NCI-H510A (cell line): ENCODE results near the gene TEX11.
"Not testable (repeated sequence)": the region's sequence is repeated elsewhere in the genome, so short reads cannot be mapped to it uniquely, and the experiment has no call there.

ENCODE experiments used
- DNase-seq: peaks from one replicate; lab custom pipeline; 2025; lab: John Stamatoyannopoulos, UW

The TEX11 gene

DNA sequence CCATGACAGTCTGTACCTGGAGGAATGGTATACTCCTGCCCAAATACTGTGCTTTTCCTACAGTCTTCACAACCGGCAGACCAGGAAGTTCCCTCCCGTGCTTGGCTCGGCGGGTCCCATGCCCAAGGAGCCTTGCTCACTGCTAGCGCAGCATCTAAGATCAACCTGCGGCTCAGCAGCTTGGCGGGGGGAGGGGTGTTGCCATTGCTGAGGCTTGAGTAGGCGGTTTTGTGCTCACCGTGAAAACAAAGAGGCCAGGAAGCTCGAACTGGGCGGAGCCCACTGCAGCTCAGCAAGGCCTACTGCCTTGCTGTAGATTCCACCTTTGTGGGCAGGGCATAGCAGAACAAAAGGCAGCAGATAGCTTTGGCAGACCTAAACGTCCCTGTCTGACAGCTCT is 152.7 kb downstream of the TEX11 start:
- DNase-seq, result no peak

DNA sequence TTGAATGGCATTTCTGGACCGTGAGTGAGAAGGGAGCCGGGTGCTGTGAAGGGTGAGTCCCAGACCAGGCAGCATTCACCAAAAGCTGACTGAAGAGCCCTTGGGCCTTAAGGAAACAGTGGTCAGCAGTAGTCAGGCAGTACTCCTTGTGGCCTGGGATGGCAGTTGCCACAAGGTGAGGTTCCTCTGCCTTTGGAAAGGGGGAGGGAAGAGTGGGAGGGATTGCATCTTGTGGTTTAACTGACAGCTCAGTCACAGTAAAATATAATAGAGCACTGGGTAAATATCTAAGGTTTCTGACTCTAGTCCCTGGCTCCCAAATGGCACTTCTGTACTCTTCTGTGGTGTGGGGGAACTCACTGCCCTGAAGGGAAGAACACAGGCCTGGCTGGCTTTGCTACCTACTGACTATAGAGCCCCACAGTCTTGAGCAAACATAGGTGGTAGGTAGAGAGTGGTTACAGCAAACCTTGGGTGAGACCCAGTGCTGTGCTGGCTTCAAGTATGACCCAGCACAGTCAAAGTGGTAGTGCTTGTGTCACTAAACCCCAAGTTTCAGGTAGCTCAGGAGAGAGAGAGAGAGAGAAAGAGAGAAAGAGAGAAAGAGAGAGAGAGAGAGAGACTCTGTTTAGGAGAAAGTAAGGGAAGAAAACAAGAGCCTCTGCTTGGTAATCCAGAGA is 154.2 kb downstream of the TEX11 start:
- no peak for DNase-seq

DNA sequence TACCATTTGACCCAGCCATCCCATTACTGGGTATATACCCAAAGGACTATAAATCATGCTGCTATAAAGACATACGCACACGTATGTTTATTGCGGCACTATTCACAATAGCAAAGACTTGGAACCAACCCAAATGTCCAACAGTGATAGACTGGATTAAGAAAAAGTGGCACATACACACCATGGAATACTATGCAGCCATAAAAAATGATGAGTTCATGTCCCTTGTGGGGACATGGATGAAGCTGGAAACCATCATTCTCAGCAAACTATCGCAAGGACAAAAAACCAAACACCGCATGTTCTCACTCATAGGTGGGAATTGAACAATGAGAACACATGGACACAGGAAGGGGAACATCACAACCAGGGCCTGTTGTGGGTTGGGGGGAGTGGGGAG is 174.7 kb downstream of the TEX11 start:
- DNase-seq, result not testable (repeated sequence)

DNA sequence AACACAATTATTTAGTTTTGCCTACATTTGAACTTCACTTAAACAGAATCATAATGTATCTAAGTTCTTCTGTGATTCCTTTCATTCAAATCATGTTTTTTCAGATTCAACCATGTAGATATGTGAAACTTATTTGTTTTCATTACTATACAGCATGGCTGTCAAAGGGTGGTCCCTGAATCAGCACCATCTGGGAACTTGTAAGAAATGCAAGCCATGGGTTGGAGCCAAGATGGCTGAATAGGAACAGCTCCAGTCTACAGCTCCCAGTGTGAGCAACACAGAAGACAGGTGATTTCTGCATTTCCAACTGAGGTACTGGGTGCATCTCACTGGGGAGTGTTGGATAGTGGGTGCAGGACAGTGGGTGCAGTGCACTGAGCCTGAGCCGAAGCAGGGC is 180.6 kb downstream of the TEX11 start:
- not testable (repeated sequence) for DNase-seq

DNA sequence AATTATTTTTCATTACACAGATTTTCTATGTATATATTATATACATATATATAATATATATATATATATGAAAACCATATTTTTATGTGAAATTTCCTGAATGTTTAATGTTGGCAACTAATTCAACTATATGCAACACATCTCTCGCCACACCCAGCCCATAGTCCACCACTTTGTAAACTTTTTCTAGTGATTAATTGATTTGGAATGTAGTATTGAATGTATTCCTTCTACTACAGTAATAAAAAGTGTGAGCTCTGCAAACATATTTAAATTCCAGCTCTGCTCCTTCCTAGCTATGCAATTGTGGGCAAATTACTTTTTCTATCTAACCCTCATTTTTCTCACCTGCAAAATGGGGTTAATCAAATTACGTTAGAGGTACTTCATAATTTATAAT is 187.8 kb downstream of the TEX11 start:
- no peak for DNase-seq

DNA sequence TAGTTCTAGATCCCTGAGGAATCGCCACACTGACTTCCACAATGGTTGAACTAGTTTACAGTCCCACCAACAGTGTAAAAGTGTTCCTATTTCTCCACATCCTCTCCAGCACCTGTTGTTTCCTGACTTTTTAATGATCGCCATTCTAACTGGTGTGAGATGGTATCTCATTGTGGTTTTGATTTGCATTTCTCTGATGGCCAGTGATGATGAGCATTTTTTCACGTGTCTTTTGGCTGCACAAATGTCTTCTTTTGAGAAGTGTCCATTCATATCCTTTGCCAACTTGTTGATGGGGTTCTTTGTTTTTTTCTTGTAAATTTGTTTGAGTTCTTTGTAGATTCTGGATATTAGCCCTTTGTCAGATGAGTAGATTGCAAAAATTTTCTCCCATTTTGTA is 197.2 kb downstream of the TEX11 start:
- not testable (repeated sequence) for DNase-seq

DNA sequence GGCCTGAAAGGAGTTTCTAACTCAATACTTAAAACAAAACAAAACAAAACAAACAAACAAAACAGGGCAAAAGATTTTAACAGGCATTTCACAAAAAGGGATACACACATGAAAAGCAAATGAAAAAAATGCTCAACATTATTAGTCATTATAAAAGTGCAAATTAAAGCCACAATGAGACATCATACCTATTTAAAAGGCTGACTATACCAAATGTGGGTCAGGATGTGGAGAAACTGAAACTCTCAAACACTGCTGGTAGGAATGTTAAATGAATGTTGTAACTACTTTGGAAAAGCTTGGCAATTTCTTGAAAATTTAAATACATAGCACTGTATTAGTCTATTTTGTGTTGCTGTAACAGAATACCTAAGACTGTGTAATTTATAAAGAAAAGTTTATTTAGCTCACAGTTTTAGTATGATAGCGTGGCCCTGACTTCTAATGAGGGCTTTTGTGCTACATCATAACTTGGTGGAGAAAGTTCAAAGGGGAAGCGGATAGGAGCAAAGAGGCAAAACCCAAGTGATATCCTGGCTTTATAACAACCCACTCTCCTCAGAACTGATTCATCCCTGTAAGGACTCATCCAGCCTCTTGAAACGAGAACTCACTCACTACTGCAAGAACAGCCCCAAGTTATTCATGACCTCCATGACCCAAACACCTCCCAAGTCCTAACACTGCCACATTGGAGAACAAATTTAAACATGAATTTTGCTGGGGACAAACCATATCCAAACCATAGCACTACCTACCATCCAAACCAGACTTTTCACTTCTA is 214.0 kb downstream of the TEX11 start:
- DNase-seq, result no peak

DNA sequence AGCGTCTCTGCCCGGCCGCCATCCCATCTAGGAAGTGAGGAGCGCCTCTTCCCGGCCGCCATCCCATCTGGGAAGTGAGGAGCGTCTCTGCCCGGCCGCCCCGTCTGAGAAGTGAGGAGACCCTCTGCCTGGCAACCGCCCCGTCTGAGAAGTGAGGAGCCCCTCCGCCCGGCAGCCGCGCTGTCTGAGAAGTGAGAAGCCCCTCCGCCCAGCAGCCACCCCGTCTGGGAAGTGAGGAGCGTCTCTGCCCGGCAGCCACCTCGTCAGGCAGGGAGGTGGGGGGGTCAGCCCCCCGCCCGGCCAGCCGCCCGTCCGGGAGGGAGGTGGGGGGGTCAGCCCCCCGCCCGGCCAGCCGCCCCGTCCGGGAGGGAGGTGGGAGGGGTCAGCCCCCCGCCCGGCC is 229.1 kb downstream of the TEX11 start:
- DNase-seq, result not testable (repeated sequence)

DNA sequence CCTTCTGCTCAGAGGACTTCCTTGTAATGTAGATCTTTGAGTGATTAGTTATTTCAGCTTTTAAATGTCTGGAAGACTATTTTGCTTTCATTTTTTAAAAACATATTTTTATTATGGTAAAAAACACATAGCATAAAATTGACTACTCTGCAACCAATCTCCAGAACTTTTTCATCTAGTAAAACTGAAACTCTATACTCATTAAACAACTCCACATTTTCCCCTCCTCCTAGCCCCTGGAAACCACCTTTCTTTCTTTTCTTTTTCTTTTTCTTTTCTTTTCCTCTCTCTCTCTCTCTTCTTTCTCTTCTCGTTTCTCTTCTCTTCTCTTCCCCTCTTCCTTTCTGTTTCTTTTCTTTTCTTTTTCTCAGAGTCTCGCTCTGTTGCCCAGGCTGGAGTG is 233.2 kb downstream of the TEX11 start:
- no peak for DNase-seq

DNA sequence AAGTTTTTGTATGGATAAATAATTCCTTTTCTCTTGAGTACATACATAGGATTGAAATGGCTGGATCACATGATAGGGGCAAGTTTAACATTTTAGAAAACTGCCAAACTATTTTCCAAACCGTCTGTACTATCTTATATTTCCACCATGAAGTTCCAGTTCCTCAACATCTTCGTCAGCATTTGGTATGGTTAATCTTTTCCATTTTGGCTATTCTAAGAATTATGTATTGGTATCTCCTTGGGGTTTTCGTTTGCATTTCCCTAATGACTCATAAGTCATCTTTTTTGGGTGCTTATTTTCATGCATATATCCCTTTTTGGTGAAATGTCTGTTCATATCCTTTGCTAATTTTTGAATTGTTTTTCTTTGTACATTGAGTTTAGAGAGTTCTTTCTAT is 236.2 kb downstream of the TEX11 start:
- no peak for DNase-seq

DNA sequence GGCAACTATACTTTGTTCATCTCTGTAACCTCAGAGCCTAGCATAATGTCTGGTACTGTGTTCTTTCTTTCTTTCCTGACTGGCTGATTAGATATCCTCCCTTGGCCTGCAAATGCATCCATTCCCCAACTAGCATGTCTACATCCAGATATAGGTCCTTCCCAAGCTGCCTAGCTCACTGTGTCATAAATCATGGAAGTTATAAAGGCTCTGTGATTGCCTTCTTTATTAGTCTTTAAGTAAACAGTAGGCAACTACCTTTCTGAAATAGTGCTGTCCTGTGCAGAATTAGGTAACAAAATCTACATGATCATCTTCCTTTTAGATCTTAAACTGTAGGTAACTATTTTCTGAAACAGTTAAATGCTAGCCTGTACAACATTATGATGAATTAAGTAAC is 239.4 kb downstream of the TEX11 start:
- no peak for DNase-seq

DNA sequence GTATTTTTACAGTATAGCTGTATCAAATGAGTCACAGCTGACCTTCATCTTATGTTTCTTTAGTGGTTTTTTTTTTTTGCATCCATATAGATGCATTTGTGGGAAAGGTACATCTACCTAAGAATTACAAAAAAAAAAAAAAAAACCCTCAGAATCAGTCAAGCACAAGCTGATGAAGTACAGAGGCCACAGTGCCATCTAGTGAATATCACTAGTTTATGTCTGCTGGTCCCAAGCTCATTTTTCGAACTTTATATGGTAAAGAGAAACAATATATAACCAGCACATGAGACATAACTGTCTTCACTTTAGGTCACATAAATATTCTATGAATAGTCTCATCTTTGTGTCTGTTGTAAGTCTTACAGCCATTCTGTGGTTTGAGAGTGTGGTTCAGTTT is 243.8 kb downstream of the TEX11 start:
- no peak for DNase-seq

DNA sequence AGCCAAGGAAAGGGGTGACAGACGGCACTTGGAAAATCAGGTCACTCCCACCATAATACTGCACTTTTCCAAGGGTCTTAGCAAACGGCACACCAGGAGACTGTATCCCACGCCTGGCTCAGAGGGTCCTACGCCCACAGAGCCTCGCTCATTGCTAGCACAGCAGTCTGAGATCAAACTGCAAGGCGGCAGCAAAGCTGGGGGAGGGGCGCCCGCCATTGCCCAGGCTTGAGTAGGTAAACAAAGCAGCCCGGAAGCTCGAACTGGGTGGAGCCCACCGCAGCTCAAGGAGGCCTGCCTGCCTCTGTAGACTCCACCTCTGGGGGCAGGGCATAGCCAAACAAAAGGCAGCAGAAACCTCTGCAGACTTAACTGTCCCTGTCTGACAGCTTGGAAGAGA is 247.4 kb downstream of the TEX11 start:
- DNase-seq, result not testable (repeated sequence)

DNA sequence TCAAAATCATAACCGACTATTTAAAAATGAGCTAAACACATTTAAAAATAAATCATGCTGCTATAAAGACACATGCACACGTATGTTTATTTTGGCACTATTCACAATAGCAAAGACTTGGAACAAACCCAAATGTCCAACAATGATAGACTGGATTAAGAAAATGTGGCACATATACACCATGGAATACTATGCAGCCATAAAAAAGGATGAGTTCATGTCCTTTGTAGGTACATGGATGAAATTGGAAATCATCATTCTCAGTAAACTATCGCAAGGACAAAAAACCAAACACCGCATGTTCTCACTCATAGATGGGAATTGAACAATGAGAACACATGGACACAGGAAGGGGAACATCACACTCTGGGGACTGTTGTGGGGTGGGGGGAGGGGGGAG is 251.0 kb downstream of the TEX11 start:
- not testable (repeated sequence) for DNase-seq

DNA sequence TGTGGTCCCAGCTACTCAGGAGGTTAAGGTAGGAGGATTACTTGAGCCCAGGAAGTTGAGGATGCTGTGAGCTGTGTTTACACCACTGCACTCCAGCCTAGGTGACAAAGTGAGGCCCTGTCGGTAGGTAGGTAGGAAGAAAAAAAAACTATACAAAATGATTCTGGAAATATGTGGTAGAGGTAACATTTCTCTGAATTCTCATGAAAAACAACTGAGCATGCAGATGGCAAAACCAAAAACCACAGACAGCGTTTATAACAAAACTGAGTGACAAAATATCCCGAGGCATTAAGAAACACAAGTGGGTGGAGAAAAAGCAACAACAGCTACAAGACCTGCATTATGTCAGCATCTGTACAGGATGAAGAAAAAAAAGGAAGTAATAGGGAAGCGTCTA is 252.2 kb downstream of the TEX11 start:
- DNase-seq, result no peak

DNA sequence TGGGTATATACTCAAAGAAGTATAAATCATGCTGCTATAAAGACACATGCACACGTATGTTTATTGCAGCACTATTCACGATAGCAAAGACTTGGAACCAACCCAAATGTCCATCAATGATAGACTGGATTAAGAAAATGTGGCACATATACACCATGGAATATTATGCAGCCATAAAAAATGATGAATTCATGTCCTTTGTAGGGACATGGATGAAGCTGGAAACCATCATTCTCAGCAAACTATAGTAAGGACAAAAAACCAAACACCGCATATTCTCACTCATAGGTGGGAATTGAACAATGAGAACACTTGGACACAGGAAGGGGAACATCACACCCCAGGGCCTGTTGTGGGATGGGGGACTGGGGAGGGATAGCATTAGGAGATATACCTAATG is 260.6 kb downstream of the TEX11 start:
- DNase-seq, result not testable (repeated sequence)

DNA sequence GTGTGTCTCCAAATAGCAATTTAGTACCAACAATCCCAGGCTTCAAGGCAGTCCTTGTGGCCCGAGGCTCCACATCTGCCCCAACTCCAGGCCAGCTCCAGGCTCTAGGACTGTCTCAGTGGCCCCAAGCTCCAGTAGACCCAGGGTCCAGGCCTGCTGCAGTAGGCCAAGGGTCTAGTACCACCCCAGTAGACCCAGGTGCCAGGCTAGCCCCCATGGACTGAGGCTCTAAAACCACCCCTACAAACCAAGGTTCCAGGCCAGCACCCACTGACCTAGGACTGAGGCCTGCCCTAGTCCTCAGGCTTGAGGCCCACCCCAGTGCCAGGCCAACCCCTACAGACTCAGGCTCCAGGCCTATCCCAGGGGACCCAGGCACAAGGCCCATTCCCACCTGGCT is 272.3 kb downstream of the TEX11 start:
- DNase-seq, result no peak

DNA sequence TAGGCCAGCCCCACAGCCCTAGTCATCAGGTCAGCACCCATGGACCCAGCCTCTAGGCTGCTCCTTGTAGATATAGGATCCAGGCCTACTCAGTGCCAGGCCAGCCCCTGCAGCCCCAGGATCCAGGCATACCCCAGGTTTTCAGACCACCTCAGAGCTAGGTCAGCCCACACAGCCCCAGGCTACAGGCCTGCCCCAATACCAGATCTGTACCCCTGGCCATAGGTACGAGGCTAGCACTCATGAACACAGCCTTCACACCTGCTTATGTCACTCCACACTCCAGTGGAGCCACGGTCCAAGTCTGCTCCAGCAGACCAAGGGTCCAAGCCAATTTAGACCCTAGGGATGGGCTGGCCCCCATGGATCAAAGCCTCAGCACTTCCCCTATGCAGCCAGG is 272.8 kb downstream of the TEX11 start:
- no peak for DNase-seq

DNA sequence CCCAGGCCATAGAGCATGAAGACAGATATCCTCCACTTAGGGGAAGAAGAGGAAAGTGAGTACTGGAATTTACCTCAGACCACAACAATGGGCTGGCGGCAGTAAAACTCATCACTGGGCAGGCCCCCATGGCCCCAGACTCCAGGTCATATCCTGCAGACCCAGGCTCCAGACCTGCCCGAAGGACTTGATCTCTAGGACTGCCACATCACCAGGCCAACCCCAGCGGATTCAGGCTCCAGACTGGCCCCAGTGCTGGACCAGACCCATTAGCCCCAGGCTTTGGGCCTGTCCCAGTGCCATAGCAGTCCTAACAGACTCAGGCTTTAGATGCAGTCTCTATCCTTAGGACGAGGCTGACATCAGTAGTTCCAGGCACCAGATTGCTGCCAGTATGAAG is 273.3 kb downstream of the TEX11 start:
- DNase-seq, result no peak

DNA sequence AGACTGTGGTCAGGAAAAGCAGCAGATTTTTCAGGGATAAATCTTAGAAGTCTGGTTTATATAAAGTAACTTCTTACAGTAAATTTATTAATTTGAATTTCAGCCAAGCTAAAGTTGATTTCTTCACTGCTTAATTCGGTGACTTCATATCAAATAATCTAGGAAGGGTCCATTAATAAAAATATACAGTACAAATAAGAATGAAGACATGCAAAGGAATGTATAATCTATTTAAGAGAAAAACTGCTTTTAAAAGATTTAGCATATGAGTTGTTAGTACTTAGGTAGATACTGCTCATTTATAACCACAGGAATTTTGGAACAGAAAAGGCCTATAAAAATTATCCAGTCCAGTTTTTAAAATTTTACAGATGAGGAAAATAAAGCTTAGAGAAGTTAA is 286.8 kb downstream of the TEX11 start:
- no peak for DNase-seq

DNA sequence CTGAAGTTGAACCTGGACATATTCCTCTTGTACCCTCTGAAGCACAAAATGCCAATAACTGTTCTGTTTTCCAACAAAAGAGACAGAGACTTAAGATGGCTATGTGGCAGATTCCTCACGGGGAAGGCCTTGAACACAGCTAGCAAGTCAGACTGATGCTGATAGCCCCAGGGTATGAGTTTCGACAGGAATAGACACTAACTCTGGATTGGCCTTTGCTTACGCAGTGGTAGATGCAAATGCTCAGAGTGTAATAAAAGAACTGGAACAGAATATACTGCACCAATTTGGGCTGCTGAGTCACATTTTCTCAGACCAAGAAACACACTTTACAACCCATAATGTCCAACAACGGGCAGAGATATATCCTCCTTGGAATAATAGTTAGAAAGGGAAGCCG is 290.0 kb downstream of the TEX11 start:
- DNase-seq, result no peak

DNA sequence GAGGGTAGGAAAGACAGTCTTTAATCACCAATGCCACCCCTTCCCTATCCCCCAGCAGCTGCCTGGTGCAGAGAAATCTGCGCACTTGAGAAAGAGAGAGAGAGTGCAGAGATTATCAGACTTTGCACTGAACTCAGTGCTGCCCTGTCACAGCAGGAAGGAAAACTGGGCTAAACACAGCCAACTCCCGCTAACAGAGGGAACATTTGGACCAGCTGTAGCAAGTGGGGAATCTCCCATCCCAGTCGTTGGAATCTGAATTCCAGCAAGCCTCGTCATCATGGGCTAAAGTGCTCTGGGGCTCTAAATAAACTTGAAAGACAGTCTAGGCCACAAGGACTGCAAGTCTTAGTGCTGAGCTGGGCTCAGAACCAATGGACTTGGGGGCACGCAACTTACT is 295.2 kb downstream of the TEX11 start:
- DNase-seq, result no peak

DNA sequence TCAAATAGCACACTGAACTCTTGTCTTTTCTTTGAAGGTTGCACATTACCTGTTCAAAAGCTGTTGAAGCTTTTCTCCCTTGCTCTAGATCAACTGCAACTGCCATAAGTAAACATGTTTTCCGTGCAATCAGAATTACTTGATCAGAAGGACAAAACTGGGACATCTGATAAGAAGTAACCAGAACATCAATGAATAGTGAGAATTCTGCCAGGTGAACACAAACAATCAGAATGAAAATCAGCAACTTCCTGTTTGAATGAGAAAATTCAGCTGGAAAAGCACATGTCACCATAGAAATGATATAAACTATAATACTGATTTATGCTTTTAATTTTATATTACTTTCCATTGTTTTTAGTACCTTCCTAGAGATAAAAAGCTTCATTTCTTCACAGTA is 303.2 kb downstream of the TEX11 start:
- no peak for DNase-seq

DNA sequence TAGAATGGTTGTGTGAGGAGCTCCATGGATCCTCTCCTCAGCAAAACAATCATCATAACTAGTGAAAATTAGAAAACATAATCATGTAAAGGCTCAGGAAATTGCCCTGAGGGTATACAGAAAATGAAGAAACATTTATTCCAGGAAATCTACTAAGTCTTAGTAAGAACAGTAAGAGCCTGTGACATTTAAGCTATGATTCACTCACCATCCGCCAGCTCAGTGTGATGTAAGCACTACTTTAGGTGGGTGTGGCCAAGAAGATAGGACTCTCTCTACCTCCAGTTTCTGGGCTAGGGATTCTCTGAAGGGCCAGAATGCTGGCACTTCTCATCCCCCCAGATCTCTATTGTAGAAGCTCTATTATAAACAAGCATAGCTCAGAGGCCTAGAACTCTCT is 316.4 kb downstream of the TEX11 start:
- no peak for DNase-seq
